ENCODE measurements around the gene C10orf90.

- no peak for TF ChIP-seq CTCF (IDR thresholded peaks at IDR 0.05; ENCODE audit: low read depth, low read length, poor library complexity, severe bottlenecking)
- TF ChIP-seq EZH2phosphoT487 (IDR thresholded peaks at IDR 0.05; ENCODE audit: borderline replicate concordance, low read length) = no peak
Observed at GRCh38 chr10:126421756-126422256, 248.7 kb downstream of the C10orf90 start.

All from DOHH2 (cell line).